ENCODE measurements around the gene SNX33.

SNX33 gene

DNA sequence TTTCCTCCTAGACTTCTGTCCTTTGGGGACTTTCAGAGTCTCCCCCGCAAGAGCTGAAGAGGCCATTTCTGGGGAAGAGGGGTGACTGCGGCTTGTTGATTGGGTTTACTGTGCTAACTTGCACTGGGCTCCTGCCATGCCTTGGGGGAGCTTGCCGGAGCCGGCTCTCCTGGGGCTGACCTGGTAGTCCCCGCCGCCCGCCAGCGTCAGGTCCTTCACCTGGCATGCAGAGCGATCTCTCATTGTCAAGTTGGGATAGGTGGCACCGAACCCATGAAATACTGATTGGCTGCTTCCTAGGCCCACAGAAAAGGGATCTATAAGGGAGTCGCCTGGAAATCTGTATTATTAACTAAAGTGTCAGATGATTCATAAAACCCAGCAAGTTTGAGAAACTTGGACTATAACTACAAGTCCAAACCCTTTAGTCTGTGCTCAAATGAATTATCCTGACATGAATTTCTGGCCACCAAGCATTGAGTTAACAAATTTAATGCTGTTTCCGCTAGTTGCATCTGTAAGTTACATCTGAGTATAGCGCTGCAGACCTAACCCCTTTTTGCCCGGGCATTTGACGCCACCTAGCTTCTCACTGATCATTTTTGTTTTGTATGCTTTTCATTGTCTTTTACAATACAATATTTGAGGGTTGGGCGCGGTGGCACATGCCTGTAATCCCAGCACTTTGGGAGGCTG is 7.1 kb upstream of the SNX33 start:
- Histone ChIP-seq H3K27ac (replicated peaks) (peak overlapping the region; percentile 96), H3K4me3 (replicated peaks; ENCODE audit: insufficient read depth, low read length) (peak overlapping the region; percentile 68), H3K27me3 (ENCODE audit: insufficient read depth, poor library complexity, severe bottlenecking) (no peaks in the 10 kb centered on the region)
- TF ChIP-seq, protein P1, sequence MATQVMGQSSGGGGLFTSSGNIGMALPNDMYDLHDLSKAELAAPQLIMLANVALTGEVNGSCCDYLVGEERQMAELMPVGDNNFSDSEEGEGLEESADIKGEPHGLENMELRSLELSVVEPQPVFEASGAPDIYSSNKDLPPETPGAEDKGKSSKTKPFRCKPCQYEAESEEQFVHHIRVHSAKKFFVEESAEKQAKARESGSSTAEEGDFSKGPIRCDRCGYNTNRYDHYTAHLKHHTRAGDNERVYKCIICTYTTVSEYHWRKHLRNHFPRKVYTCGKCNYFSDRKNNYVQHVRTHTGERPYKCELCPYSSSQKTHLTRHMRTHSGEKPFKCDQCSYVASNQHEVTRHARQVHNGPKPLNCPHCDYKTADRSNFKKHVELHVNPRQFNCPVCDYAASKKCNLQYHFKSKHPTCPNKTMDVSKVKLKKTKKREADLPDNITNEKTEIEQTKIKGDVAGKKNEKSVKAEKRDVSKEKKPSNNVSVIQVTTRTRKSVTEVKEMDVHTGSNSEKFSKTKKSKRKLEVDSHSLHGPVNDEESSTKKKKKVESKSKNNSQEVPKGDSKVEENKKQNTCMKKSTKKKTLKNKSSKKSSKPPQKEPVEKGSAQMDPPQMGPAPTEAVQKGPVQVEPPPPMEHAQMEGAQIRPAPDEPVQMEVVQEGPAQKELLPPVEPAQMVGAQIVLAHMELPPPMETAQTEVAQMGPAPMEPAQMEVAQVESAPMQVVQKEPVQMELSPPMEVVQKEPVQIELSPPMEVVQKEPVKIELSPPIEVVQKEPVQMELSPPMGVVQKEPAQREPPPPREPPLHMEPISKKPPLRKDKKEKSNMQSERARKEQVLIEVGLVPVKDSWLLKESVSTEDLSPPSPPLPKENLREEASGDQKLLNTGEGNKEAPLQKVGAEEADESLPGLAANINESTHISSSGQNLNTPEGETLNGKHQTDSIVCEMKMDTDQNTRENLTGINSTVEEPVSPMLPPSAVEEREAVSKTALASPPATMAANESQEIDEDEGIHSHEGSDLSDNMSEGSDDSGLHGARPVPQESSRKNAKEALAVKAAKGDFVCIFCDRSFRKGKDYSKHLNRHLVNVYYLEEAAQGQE (IDR thresholded peaks at IDR 0.05; ENCODE audit: insufficient replicate concordance, low read depth), result no peak
- no peak for TF ChIP-seq POLR2AphosphoS5 (IDR thresholded peaks at IDR 0.05; ENCODE audit: low read depth)
- TF ChIP-seq, protein P2, sequence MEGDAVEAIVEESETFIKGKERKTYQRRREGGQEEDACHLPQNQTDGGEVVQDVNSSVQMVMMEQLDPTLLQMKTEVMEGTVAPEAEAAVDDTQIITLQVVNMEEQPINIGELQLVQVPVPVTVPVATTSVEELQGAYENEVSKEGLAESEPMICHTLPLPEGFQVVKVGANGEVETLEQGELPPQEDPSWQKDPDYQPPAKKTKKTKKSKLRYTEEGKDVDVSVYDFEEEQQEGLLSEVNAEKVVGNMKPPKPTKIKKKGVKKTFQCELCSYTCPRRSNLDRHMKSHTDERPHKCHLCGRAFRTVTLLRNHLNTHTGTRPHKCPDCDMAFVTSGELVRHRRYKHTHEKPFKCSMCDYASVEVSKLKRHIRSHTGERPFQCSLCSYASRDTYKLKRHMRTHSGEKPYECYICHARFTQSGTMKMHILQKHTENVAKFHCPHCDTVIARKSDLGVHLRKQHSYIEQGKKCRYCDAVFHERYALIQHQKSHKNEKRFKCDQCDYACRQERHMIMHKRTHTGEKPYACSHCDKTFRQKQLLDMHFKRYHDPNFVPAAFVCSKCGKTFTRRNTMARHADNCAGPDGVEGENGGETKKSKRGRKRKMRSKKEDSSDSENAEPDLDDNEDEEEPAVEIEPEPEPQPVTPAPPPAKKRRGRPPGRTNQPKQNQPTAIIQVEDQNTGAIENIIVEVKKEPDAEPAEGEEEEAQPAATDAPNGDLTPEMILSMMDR (IDR thresholded peaks at IDR 0.05; ENCODE audit: insufficient read depth, low read length), result no peak
- no peak for TF ChIP-seq SPI1 (IDR thresholded peaks at IDR 0.05; ENCODE audit: borderline replicate concordance, low read depth)
- TF ChIP-seq GABPA (IDR thresholded peaks at IDR 0.05; ENCODE audit: low read depth), result no peak
- DNase-seq (ENCODE audit: low read depth in 1 of 2, low spot score in 1 of 2), result peak in 1 of 2 experiments; percentile 78

DNA sequence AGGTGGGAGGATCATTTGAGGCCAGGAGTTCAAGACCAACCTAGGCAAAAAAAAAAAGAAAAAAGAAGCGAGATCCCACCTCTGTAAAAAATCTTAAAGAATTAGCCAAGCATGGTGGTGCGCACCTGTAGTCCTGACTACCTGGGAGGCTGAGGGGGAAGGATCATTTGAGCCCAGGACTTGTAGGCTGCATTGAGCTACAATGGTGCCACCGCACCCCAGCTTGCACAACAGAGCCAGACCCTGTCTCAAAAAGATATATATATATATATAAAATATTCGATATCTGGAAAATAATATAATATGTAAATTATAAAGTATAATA is 6.6 kb upstream of the SNX33 start:
- H3K27ac ChIP-seq (replicated peaks), result no peak overlapping the region
- DNase-seq (ENCODE audit: low read depth in 1 of 2, low spot score in 1 of 2), result no peak
- no peak overlapping the region; the same call in 1 of the 2 replicates for H3K4me3 ChIP-seq (replicated peaks; ENCODE audit: insufficient read depth, low read length)
- TF ChIP-seq, protein P1 (IDR thresholded peaks at IDR 0.05; ENCODE audit: insufficient replicate concordance, low read depth), result no peak
- TF ChIP-seq, protein P2 (IDR thresholded peaks at IDR 0.05; ENCODE audit: insufficient read depth, low read length), result no peak
- TF ChIP-seq GABPA (IDR thresholded peaks at IDR 0.05; ENCODE audit: low read depth) (no peak), POLR2AphosphoS5 (IDR thresholded peaks at IDR 0.05; ENCODE audit: low read depth) (no peak), SPI1 (IDR thresholded peaks at IDR 0.05; ENCODE audit: borderline replicate concordance, low read depth) (no peak)
- no peaks in the 10 kb centered on the region for H3K27me3 ChIP-seq (ENCODE audit: insufficient read depth, poor library complexity, severe bottlenecking)

DNA sequence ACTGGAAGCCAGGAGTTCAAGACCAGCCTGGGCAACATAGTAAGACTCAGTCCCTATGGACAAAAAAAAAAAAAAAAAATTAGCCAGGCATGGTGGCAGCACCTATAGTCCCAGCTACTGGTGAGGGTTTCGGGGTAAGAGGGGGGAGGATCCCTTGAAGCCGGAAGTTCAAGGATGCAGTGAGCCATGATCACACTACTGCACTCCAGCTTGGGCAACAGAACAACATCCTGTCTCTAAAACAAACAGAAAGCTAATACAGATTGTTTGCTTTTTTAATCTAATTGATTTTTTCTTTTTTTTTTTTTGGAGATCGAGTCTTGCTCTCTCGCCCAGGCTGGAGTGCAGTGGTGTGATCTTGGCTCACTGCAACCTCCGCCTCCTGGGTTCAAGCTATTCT is 6.1 kb upstream of the SNX33 start:
- TF ChIP-seq POLR2AphosphoS5 (IDR thresholded peaks at IDR 0.05; ENCODE audit: low read depth), result no peak
- no peak for TF ChIP-seq GABPA (IDR thresholded peaks at IDR 0.05; ENCODE audit: low read depth)
- TF ChIP-seq, protein P2 (IDR thresholded peaks at IDR 0.05; ENCODE audit: insufficient read depth, low read length), result no peak
- TF ChIP-seq, protein P1 (IDR thresholded peaks at IDR 0.05; ENCODE audit: insufficient replicate concordance, low read depth), result no peak
- TF ChIP-seq SPI1 (IDR thresholded peaks at IDR 0.05; ENCODE audit: borderline replicate concordance, low read depth), result no peak
- H3K4me3 ChIP-seq (replicated peaks; ENCODE audit: insufficient read depth, low read length), result no peak overlapping the region
- no peak for DNase-seq (ENCODE audit: low read depth in 1 of 2, low spot score in 1 of 2)
- H3K27me3 ChIP-seq (ENCODE audit: insufficient read depth, poor library complexity, severe bottlenecking), result no peaks in the 10 kb centered on the region
- H3K27ac ChIP-seq (replicated peaks), result no peak overlapping the region
